ENCODE data around the gene RPTOR.
A peak's percentile ranks its signal among the peaks of the same experiment; 100 is the strongest.

Gene RPTOR

DNA sequence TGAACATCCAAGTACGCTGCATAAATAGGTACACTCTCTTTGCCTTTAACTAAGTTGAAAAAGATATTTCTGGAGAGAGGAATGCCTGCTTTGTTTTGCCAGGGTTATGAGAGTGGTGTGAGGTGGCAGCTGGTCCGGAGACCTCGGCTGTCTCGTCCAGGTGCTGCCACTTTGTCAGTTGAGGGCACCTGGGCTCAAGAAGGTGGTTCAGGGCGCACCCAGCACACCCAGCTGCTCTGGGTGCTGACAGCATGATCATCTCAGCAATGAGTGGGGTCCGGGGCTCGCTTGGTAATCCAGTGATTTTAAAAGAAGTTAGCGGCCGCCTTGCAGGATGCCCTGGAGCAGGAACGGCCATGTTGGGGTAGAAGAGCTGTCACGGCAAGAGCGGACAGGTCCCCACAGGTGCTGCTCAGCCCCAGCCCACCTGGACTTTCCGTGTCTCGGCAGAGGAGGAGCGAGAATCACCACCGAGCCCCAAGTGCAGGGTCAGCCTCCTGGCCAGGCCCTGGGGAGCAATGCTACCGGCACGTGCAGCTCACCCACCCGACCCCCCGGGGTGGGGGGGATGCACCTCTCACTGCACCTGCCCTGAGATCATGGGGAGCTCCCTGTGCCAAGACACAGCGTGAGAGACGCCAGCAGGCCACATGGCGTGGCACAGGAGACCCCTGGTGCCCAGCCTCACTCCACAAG is 379.6 kb downstream of the RPTOR start:
- DNase-seq: no peak

DNA sequence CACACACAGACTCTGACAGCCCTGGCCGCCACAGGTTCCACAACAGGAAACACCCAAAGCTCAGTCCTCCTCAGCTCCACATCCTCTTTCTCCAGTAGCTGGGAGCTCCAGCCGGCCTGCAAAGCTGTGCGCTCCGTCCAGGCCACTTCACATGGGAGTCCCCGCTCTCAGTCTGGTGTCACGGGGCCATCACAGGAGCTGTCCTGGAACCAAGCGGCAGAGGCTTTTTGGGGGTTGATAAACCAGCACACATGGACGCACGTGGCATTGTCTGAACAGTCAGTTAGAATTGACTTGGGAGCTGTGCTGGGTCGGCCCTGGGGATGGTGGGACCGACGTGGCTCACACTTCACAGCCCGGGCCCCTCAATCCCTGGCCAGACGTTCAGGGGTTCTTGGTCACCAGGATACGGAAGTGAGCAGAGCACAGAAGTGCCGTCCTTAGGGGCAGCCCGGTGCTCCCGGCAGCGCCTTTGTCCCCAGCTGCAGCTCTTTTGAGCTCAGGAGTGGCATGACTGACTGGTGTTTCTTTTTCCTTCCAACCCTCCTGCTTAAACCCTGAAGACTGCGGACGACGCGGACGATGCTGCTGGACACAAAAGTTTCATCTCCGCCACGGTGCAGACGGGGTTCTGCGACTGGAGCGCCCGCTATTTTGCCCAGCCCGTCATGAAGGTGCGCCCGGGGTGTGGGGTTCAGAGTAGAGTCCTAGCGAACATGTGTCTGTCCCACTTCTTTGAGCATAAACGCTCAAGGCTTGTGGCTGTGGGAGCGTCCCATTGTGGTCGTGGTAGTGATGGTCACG is 380.4 kb downstream of the RPTOR start:
- DNase-seq: no peak

DNA sequence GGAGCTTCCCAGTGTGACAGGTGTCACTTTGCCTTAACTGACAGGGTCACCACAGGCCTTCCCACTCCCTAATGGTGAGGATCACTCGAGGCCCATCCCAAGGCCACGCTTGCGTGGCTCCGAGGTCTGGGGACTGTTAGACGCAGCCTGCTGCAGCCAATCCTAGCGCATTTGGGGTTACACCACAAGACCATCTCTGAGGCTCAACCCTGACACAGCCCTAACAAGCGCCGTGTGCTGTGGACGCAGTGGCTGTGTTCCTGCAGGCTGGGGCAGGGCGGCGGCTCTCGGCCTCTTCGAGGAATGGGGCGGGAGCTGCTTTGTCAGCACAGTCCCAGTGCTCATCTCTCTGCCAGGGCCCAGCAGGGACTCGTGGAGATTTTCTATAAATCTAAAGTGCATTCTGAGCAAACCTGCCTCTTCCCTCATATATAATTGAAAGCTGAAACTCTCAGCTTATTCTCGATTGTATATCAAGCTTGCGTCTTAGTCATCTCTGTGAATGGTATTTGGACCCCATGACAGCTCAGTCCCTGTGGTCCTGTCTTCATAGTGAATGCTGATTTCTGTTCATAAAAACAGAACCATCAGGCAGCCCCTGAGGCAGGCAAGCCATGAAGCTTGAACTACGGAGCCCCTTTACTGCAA is 381.2 kb downstream of the RPTOR start:
- DNase-seq: no peak

DNA sequence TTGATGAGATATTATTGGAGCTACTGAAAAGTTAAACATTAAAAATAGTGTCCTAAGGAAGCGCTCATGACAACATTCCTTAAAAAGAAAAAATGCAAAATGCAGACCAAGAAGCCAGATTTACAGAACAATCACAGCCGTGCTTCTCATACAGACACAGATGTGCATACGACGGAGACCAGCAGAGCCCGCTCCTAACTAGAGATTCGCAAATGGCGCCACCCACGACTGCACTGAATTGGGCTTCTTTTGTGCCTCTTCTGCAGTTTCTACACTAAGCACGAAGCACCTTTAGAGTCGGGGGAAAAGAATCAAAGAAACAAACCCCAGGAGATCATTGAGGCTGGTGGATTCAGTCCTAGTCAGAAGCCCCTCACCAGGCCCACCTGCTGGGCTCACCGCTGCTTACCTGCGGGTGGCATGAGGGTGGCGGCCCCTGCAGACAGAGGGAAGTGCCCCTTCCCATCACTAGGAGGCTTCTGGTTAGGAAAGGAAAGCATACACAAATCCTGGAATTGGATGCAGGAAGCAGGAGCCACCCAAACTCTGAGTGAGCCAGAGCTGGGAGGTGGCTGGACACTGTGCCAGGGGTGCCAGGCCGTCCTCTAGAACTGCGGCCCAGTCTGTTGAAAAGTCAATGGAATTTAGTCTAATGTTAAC is 382.1 kb downstream of the RPTOR start:
- DNase-seq: no peak

DNA sequence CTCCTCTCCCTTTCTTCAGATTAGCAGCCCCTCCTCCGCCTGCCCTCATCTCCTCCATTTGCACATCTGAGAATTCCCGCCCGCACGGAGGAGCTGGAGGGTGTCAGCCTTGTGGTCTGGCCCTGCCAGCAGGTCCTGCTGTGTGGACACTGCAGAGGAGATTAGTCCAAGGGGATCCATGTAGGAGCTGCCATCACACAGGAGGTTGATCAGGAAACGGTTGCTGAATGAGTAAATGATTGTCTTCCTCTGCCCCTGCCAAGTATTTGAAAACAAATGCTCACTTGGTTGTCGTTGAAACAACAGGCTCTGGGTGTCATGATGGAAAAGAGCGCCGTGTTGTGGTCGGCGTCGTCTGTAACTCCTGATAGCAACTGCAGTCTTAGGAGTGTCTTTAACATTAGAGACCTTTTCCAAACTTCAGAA is 383.2 kb downstream of the RPTOR start:
- DNase-seq: no peak

DNA sequence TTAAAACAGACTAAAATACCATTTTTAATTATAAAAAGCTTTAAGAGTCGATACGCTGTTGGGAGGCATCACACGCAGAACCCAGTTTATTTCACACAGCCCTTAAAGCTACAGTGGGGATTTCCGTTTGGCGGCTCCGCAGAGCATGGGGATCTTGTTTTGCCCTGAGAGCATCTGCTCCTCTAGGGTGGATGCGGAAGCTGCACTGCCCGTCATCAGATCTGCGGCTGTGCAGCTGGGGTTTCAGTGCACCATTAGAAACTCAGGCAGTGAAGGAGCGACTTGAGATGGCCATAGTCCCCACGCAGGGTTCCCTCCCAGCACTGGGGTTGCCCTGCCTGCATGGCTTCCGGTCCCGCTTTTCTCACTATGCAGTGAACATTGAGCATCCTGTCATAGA is 384.8 kb downstream of the RPTOR start:
- no peak for DNase-seq

DNA sequence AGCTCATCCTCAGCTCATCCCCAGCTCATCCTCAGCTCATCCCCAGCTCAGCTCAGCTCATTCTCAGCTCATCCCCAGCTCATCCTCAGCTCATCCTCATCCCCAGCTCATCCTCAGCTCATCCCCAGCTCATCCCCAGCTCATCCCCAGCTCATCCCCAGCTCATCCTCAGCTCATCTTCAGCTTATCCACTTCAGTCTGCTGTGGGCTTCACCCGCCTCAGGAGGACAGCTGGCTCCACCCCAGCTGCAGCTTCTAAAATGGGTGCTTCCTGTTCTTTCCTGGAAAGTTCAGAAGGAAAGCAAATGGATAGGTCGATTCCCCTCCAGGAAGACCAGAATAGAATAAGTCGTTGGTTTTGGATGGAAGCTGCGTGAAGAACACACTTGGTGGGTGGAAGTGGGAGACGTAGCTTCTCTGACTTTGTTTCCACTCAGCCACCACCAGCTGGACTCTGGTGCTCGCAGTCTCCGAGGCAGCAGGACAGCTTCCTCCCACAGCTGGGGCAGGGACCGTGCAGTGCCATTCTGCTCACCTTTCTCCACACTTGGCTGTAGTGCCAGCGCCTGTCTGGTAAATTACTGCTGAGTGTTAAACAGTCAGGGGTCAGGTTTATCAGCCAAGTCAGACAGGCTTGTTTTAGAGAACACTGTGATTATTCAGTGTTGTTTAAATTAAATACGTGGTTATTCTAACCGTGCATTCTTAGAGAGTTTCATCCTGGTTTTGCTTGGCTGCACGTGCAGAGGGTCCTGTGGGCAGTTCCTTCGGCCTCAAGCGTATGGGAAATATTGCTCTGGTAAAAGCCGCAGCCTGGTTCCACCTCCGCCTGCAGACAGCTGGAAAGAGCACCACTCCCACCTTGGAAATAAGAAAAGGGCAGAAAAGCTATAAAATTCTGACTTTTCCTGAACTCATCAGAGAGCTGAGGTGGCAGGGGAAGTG is 386.0 kb downstream of the RPTOR start:
- no peak for DNase-seq

DNA sequence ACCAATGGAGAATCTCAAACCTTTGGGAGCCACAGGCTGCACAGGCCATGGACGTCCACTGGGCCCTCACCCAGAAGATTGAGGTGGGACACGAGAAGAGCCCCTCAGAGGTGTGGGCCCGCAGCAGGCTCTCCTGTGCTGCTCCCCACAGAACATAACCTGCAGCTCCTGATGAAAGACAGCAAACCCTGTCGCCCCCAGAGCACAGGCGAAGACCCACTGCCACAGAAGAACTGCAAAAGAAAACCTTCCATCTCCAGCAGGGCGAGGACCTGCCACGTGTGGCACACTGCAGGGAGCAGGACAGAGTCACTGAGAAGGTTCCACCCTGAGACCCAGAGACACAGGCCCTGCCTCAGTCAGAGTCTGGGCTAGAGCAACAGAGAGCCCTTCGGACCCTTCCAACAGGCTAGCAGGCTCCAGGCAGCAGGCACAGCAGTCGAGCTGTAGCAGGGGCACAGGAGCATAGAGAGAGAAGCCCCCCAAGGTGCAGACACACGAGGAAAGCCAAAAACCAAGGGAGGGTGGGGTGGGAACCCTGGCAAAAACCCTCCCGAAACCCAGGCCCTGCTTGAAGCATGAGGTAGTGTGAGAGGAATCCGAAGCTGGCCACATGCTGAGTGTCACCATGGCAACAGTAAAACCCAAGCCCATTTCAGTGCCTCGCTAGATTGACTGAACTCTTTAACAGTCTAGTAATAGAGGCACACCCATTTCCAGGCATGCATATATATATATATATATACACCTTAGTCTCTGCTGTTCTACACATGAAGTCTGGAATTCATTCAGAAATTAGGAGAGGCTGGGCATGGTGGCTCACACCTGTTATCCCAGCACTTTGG is 387.0 kb downstream of the RPTOR start:
- DNase-seq: no peak

DNA sequence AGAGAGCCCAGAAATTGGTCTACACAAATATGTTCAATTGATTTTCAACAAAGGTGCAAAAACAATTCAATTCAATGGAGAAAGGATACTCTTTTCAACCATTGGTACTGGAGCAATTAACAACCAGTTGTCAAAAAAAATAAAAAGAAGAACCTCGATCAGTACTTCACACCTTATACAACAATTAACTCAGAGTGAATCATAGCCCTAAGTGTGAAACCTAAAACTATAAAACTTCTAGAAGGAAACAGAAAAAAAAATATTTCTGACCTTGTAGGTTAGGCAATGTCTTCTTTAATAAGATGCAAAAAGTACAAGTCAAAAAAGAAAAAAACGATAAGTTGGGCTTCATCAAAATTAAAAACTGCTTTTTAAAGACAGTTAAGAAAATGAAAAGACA is 390.9 kb downstream of the RPTOR start:
- DNase-seq: no peak

DNA sequence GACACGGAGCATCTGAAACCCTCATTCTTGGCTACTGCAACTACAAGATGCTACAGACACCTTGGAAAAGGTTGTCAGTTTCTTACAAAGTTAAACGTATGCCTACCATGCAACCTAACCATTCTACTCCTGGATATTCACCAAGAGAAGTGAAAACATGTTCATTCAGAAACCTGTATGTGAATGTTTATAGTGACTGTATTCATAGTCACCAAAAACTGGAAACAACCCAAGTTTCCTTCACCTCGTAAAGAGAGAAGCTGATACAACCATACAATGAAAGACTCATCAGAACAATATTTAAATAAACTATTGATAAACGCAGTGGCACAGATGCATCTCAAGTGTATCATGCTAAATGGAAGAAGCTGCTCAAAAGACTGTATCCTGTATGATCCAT is 391.6 kb downstream of the RPTOR start:
- no peak for DNase-seq

DNA sequence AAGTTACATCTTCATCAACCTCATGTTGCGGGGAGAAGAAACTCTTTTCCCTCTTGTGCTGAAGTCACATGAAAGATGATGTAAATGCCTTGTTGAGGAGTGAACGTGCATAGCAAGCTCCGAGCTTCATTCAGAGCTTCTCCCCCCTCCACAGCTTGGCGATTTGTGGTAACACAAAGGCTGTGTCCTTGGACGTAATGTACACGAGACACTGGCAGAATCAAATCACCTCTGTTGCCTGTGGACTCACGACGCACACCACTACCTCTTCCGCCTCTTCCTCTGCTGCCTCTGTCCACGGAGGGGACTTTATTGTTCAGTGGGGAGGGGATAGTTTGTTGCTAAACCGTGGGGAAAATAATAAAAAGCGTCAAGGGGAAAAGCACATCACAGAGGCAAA is 392.1 kb downstream of the RPTOR start:
- no peak for DNase-seq

DNA sequence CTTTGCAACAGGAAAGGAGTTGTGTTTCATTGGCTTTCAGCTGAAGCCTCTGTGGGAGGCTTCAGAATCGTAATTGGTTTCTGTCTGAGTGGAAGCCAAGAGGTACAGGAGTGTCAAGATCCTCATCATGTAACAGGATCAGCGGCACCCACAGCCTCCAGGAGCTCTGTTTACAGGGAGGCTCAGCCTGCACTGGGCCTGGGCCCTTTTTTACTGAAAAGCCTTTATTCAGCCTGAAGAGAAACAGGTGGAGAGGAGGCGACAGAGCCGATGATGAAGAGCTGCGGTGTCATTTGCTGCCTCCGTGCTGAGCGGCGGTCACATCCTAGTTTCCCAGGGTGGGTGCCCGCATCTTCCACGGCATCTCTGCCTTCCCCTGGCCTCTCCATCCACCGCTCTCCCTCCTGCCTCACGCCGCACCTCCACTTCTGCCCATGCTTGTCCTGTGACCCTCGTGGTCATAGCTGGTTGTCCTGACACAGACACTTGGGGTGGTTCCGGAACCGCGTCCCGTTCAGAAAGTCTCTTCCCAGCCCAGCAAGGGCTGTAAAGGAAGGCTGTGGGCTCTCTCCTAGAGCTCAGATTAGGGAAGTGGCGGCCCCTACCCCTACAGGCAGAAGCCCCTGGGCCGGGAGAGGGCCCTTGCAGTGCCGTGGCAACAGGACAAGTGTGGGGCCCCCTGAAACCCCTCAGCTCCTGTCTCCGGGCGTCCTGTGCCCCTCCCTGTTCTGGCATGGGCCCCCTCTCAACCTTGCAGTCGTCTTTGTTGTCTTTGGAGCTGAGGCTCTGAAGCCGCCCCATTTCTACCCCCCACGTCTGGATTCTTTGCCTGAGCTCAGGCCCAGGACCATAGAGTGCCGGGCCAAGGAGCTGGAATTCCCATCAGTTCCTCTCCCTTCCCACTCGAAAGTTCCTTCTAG is 393.1 kb downstream of the RPTOR start:
- DNase-seq: no peak

DNA sequence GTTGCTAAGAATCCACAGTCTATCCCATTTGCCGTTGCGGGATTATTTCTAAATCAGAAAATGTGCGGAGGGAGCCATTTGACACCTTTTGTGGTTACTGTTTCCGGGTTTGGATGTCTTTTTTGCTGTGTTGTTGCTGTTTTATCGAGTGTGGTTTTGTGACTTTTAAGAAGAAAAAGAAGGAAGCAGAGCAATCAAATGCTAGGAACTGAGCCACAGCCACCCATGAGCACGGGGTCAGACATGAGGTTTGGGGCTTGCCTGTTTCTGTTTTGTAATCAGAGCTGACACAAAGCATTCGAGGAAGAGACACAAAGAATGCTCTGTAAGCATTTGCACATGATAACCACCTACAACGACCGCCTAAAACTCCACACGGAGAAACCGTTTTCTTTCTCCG is 393.9 kb downstream of the RPTOR start:
- DNase-seq: peak; percentile 19 to 24

DNA sequence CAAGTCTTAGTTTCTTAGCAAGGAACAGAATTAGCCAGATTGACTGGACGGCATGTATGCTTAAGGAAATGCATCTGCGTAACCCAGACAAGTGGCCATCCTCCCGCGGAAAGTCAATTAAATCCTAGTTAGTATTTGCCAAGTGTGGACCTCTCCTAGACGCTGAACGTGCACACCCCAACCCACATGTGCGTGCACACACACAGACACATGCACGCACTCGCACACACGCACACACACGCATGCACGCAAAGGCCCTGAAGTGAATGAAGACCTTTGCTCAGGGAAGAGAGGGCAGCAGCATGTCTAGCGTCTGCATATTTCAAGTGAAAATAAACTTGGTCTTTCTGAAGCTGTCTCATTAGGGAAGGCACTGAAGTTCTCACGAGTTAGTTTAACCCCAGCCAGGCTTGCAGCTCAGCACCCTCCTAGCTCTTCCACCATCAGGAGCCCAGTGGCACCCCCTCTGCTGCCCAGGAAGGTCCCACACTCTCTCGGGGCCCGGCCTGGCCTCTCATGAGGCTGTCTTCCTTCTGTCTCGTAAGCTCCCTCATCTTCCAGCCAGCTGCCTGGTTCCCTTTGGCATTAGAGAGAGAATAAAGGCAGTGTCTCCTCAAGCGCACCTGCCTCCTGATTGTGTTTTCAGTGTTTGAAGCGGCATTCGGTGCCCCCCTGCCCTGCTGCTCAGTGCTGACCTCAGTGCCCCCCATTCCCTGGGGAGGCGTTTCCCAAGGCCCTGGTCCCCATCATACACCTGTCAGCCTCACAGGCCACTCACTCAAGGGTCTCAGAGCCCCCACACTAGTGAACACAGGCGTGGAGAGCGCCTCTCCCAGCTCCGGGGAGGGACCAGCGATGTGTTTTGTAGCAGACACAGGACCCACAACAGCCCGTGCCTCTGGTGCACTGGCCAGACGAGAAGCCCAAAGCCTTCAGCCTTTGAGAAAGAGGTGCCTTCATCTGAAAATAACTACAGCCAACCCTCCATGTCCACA is 394.8 kb downstream of the RPTOR start:
- DNase-seq: no peak

DNA sequence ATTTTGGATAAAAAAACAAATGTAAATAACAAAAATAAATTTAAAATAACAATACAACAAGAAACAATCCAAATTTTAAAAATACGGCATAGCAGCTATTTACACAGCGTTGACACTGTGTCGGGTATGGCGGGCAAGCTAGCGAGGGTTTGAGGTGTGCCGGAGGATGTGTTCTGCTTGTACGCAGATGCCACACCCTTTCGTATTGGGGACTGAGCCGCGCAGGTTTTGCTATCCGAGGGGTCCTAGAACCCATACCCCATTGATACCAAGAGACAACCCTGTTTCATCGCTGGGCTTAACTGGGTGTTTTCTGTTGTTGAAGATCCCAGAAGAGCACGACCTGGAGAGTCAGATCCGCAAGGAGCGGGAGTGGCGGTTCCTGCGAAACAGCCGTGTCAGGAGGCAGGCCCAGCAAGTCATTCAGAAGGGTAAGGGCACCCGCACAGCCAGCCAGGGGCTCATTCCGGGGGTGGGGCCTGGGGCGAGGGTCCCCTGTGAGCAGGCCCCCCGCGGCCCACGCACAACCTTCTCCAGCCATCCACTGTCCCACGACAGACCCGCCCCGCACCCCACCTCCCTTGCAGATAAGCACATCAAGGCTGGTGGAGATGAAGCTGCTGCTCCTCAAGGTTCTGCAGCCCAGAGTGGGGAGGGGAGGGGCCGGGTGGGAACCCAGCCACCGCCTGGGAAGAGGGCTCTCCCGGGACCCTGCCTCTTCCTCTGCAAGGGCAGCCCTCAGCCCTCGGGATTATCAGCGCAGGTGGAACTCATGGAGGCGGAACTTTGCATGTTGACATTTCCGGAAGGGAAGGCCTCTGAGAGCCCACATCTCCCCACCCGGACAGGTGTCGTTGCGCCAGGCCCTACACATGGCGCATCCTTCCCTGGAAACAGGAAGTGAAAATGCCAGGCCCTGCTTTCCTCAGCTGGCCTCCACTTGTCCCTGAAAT is 395.8 kb downstream of the RPTOR start:
- DNase-seq: no peak

DNA sequence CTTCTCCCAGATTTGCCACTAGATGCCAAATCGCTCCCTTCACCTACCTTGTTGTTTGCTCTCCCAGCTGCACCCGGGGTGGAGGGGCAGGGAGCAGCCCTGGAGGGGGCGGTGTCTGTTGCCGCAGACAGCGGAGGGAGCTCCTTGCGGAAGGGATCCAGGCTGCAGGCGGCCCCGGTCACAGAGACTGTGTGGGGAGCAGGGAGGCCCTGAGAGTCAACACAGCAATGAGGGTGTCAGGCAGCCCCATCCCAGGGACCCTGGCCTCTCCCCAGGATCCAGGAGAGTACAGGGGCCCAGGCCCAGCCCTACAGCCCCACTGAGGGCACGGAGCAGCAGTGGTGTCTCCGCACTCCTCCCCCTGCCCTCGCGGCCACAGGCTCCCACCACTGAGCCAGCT is 396.5 kb downstream of the RPTOR start:
- DNase-seq: no peak

DNA sequence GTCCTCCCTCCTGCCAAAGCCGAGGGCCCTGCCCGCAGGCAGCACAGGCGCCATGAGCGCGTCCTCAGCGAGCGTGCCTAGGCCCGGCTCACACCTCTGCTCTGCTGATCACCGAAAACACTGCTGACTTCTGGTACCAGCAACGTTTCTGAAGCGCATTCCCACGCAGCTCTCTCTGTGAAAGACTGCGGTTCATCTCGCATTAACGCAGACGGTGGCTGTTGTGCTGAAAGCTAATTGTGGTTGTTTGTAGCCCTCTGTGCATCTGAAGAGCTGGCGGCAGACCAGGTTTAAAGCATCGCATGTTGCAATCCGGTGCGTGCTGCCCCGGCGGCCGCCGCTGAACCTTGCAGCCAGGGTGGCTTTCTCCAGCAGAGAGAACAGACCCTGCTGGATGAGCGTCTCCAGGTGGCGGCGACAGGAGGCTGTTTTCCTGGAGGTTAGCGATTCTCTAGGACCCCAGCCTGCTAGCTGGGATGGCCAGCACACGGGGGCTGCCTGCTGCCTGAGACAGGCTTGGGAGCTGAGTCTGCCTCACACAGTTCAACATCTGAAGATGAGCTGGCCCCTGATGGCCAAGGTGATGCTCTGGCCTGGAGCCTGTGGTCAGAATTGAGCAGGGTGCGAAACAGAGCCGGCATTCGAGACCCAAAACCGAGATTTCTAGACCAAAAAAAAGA is 397.2 kb downstream of the RPTOR start:
- DNase-seq: no peak
